NCI-H524 (cell line): Measurements from ENCODE around the gene ZNF837.
A peak's percentile ranks its signal among the peaks of the same experiment; 100 is the strongest.

Source experiments
- DNase-seq, 2 experiments: peaks; one replicate each; lab custom pipeline; 2025; lab: John Stamatoyannopoulos, UW

ZNF837 gene

GRCh38 chr19:58368561-58369360, 12.1 kb downstream of the ZNF837 start:
- DNase-seq, result no peak

GRCh38 chr19:58367698-58368454, 13.0 kb downstream of the ZNF837 start:
- no peak for DNase-seq

- DNase-seq, result no peak
Measured at GRCh38 chr19:58366585-58367430, 14.0 kb downstream of the ZNF837 start.

- no peak for DNase-seq
Measured at GRCh38 chr19:58364146-58364545, 16.7 kb downstream of the ZNF837 start.

GRCh38 chr19:58362272-58362994, 18.4 kb downstream of the ZNF837 start, which contains the start of gene ZNF497:
Gene ZNF497, minus strand, starts transcription at chr19:58362751. Its CDS starts 5,116 bp downstream, at chr19:58357635.
- peak; percentile 95 to 97 for DNase-seq

GRCh38 chr19:58361900-58362271, 18.9 kb downstream of the ZNF837 start:
- peak; percentile 34 to 43 for DNase-seq

- DNase-seq, result no peak
Measured at GRCh38 chr19:58357481-58358145, 23.2 kb downstream of the ZNF837 start.

- DNase-seq, result no peak
Measured at GRCh38 chr19:58356766-58357480, 23.9 kb downstream of the ZNF837 start.

GRCh38 chr19:58355908-58356765, 24.7 kb downstream of the ZNF837 start:
- DNase-seq, result peak in 1 of 2 experiments; percentile 14

- DNase-seq, result no peak
Measured at GRCh38 chr19:58355215-58355796, 25.5 kb downstream of the ZNF837 start.

- DNase-seq, result no peak
Measured at GRCh38 chr19:58354478-58355030, 26.3 kb downstream of the ZNF837 start.

GRCh38 chr19:58353717-58354477, 26.9 kb downstream of the ZNF837 start:
- DNase-seq, result no peak

- DNase-seq, result no peak
Measured at GRCh38 chr19:58352760-58353671, 27.8 kb downstream of the ZNF837 start, which contains the start of gene A1BG. Gene A1BG, minus strand, starts transcription at chr19:58353492. Its CDS starts 55 bp downstream, at chr19:58353437.

- no peak for DNase-seq
Measured at GRCh38 chr19:58351990-58352755, 28.7 kb downstream of the ZNF837 start.

- DNase-seq, result no peak
Measured at GRCh38 chr19:58351558-58351878, 29.3 kb downstream of the ZNF837 start.
